ENCODE measurements around the gene DSTN. TPM values are rescaled to one million over a fixed set of nuclear protein-coding genes. Genes with fewer than 3 reads are reported as not detected.
A peak's percentile ranks its signal among the peaks of the same experiment; 100 is the strongest.

DSTN gene
- total RNA-seq, 1 donor: 348 TPM

DNA sequence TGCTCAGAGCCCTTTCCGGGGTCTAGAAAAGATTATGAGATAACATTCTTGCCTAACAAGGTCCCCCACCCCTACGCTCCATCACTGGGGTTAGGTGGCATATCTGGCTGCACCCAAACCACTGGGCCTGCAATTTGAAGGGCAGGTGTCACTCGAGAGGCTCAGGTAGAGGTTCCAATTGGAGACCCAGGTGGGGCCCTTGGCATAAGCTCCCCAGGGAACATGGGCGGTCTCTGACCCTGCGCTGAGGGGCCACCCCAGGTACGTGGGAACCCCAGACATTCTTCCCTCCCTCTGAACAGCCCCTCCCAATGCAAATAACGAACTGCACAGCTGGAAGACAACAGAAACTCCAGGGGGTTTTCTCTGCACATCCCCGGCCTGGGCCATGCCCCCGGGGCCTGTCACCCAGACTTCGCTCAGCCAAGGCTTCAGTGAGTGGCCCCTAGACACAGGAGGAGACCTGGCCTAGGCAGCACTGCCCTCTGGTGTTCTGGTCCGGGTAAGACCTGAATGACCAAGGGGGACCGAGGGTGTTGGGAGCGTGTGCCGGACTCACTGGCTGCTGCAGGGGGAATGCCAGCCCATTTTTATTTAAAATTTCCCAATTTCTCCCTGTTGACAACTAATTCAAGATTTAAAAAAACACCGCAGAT is 47.5 kb downstream of the DSTN start:
- DNase-seq (ENCODE audit: low read depth): peak; percentile 31
- TF ChIP-seq, protein P1, sequence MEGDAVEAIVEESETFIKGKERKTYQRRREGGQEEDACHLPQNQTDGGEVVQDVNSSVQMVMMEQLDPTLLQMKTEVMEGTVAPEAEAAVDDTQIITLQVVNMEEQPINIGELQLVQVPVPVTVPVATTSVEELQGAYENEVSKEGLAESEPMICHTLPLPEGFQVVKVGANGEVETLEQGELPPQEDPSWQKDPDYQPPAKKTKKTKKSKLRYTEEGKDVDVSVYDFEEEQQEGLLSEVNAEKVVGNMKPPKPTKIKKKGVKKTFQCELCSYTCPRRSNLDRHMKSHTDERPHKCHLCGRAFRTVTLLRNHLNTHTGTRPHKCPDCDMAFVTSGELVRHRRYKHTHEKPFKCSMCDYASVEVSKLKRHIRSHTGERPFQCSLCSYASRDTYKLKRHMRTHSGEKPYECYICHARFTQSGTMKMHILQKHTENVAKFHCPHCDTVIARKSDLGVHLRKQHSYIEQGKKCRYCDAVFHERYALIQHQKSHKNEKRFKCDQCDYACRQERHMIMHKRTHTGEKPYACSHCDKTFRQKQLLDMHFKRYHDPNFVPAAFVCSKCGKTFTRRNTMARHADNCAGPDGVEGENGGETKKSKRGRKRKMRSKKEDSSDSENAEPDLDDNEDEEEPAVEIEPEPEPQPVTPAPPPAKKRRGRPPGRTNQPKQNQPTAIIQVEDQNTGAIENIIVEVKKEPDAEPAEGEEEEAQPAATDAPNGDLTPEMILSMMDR (IDR thresholded peaks at IDR 0.05; ENCODE audit: insufficient read depth, low read length): peak; percentile 57
- no peak overlapping the region for H3K4me3 ChIP-seq (ENCODE audit: low read depth, low read length)

DNA sequence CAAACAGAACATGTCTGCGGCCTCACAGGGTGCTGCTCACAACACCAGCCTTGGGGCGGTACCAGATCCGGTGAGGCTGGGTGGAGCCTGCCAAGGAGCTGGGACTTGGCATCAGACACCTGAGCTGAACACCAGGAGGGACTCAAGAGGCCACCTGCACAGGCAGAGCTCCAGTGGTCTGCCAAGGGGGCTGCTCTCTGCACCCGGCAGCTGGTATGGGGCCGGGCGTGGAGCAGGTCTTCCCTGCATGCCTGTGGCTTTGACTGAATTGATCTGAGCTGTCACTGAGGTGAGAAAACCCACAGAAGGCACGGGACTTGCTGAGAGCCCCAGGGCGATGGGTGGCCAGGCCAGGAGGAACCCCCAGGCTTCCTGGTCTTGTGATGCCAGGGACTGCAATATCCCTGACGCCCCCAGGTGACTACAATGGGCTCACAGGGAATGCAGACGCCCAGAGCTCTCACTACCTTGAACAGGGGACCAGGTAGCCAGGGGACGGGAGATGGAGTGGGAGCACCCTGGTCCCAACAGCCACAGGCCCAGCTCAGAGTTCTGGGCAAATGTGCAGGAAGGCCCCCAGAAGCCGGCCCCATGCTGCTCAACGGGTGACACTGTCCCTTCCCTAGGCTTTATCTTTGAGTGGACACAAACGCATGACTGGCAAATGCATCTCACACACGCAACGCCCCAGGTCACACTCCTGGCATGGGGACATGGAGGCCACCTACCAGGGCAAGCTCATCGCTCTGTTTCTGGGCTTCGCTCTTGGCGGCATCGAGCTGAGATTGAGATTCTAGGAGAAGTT is 48.2 kb downstream of the DSTN start:
- H3K4me3 ChIP-seq (ENCODE audit: low read depth, low read length): no peak overlapping the region
- TF ChIP-seq, protein P1 (IDR thresholded peaks at IDR 0.05; ENCODE audit: insufficient read depth, low read length): no peak
- DNase-seq (ENCODE audit: low read depth): no peak

DNA sequence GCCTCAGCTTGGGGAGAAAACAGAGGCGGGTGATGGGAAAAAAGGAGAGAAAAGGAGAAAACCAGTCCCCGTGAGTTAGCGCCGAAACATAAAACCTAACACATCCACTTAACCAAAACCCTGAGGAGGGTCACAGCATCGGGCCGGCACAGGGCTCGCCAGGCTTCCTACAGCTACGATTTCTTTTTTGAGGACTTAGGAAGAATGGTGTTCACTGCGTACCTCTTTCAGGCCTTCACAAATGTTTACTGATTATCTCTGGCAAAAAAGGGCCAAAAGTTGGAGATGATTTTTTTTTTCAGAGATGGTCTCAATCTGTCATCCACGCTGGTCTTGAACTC is 48.8 kb downstream of the DSTN start:
- H3K4me3 ChIP-seq (ENCODE audit: low read depth, low read length): no peak overlapping the region
- no peak for DNase-seq (ENCODE audit: low read depth)
- TF ChIP-seq, protein P1 (IDR thresholded peaks at IDR 0.05; ENCODE audit: insufficient read depth, low read length): no peak

GRCh38 chr20:17619351-17620093 is 49.6 kb downstream of the DSTN start:
- DNase-seq (ENCODE audit: low read depth): no peak
- H3K4me3 ChIP-seq (ENCODE audit: low read depth, low read length): no peak overlapping the region
- TF ChIP-seq, protein P1 (IDR thresholded peaks at IDR 0.05; ENCODE audit: insufficient read depth, low read length): no peak

DNA sequence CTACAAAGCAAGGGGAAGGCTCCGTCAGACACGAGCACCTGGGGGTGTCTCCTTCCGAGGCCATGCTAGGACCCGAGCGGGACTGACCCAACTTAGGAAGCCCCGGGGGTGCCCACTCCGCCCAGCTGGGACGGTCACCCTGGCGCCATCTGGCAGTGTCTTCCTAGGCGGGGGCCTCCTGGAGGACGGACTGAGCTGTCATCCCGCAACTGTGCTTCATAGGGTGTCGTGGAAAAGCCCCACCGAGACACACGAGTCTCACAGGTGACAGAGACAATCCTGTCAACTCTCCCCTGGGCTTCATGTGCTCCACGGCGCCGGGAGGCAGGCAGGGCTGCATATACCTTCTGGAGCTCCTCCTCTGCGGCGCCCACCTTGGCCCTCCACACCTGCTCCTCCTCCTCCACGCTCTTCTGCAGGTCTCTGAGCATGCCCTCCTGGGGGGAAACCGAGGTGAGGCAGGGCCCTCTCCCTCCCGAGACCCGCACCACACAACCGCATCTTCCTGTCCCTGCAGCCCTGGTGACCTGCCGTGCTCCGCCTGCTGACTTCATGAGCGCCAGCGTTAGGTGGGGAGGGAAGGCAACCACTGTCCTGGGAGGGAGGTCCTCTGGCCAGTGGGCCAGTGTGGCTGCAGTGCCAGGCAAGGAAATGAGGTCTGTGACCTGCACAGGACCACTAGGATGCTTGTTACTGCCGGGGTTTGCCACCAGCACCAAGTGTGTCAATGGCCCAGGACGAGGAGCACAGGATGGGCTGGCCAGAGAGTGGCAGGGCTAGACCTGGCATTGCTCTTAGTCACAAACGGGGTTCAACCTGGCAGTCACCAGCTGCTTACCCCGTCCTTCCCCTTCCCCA is 50.7 kb downstream of the DSTN start:
- no peak for DNase-seq (ENCODE audit: low read depth)
- TF ChIP-seq, protein P1 (IDR thresholded peaks at IDR 0.05; ENCODE audit: insufficient read depth, low read length): no peak
- H3K4me3 ChIP-seq (ENCODE audit: low read depth, low read length): no peak overlapping the region

Measured in fibroblast of the aortic adventitia (primary cell).